Colonic mucosa (tissue), 4 donors: ENCODE results near the gene OSM. TPM values are rescaled to one million over a fixed set of nuclear protein-coding genes. Genes with fewer than 3 reads are reported as not detected.
A peak's percentile ranks its signal among the peaks of the same experiment; 100 is the strongest.

ENCODE experiments used
- DNase-seq: peaks from one replicate; pipeline ENCODE4 v3.0.0-alpha.2; 2020
- H3K27ac ChIP-seq: fragments of 200-600 bp; one replicate; pipeline ENCODE4 v1.8.0; 2021
- H3K27me3 ChIP-seq: fragments of 200-600 bp; one replicate; pipeline ENCODE4 v1.8.0; 2021
- H3K36me3 ChIP-seq: fragments of 200-600 bp; one replicate; pipeline ENCODE4 v1.8.0; 2021
- H3K4me1 ChIP-seq: fragments of 200-600 bp; one replicate; pipeline ENCODE4 v1.8.0; 2021; ENCODE audit warnings: mild to moderate bottlenecking
- H3K4me3 ChIP-seq: fragments of 200-600 bp; one replicate; pipeline ENCODE4 v1.8.0; 2021
- H3K9ac ChIP-seq, 2 donors: one replicate each; pipeline ENCODE4 v1.7.0; 2013; ENCODE audit warnings: control low read depth in 2 of 2, low read depth in 2 of 2, low read length in 2 of 2
- H3K9me3 ChIP-seq: fragments of 200-600 bp; one replicate; pipeline ENCODE4 v1.8.0; 2021
- intact Hi-C: fragments of 100-400 bp; cut with DNase I; formaldehyde crosslinking; loops from one replicate; pipeline ENCODE4 v1.14.1; 2022
- total RNA-seq, 2 donors: library from RNA; stranded (reverse); fragmentation: NEBNext Ultra II Directional in 1 of 2; extraction: Animal tissue kit (Norgen Biotek cat#: 25700) in 1 of 2; gene quantifications; one replicate each; pipeline ENCODE4 v1.2.1, GENCODE V29; 2021
- TF ChIP-seq, protein P1 (sequence below): fragments of 200-600 bp; IDR thresholded peaks from one replicate; pipeline ENCODE4 v1.8.0; 2022; ENCODE audit warnings: antibody characterized with exemption, mild to moderate bottlenecking
- donor health status: healthy.
- donor health status: DM: no; HTN: no; CAD: no.
- donor health status: DM: no; HTN: no; CAD: no.

OSM gene
- total RNA-seq, 2 donors from 2014 or later, result 0.21 to 0.44 TPM

DNA sequence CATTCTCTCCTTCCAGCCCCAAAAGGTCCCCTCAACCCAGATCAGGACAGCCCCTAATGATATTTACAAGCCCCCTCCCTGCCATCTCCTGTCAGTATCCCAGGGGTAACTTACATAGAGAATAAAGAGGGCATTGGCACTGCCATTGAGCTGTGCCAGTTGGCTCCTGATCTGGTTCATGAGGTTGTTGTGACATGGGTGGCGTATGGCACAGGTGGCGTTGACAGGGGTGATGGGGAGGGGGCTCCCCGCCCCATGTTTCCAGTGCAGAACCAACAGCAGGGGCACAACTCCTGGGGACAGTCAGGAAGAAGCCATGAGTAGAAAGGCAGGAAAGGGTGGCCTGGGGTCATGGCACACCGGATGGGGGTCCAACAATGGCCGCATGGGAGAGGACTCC lies 22.0 kb downstream of the OSM start:
- intact Hi-C loops, result no loop called here
- Histone ChIP-seq H3K9ac (peak overlapping the region in 1 of 2 donors; percentile 78), H3K27me3 (peaks cover 6% of the 10 kb centered on the region), H3K27ac (no peak overlapping the region), H3K36me3 (no peaks in the 10 kb centered on the region), H3K4me1 (peaks cover 13% of the 10 kb centered on the region), H3K4me3 (peak overlapping the region; percentile 61), H3K9me3 (no peaks in the 10 kb centered on the region)
- no peak for DNase-seq
- TF ChIP-seq, protein P1, sequence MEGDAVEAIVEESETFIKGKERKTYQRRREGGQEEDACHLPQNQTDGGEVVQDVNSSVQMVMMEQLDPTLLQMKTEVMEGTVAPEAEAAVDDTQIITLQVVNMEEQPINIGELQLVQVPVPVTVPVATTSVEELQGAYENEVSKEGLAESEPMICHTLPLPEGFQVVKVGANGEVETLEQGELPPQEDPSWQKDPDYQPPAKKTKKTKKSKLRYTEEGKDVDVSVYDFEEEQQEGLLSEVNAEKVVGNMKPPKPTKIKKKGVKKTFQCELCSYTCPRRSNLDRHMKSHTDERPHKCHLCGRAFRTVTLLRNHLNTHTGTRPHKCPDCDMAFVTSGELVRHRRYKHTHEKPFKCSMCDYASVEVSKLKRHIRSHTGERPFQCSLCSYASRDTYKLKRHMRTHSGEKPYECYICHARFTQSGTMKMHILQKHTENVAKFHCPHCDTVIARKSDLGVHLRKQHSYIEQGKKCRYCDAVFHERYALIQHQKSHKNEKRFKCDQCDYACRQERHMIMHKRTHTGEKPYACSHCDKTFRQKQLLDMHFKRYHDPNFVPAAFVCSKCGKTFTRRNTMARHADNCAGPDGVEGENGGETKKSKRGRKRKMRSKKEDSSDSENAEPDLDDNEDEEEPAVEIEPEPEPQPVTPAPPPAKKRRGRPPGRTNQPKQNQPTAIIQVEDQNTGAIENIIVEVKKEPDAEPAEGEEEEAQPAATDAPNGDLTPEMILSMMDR, result no peak

DNA sequence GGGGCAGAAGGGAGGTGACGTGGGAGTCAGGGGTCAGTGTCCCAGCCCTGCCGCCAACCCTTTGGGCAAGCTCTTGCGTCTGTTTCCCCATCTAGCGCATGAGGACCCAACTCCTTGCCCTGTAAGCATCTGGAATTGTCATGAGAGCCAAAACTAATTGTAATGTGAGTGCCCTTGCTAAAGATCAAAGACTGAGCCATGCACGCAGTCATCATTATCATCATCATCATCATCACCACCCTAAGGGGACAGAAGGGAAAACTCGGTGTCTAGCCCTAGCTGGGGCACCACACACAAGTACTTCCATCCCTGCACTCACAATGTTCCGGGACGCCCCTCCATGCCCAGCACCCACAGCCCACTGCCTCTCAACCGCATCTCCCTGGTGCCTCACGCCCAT lies 22.6 kb downstream of the OSM start:
- Histone ChIP-seq H3K9ac (no peak overlapping the region), H3K27me3 (peaks cover 6% of the 10 kb centered on the region), H3K36me3 (no peaks in the 10 kb centered on the region), H3K4me1 (peaks cover 11% of the 10 kb centered on the region), H3K27ac (no peak overlapping the region), H3K9me3 (no peaks in the 10 kb centered on the region), H3K4me3 (no peak overlapping the region)
- no peak for DNase-seq
- TF ChIP-seq, protein P1, result no peak
- intact Hi-C loops, result no loop called here

DNA sequence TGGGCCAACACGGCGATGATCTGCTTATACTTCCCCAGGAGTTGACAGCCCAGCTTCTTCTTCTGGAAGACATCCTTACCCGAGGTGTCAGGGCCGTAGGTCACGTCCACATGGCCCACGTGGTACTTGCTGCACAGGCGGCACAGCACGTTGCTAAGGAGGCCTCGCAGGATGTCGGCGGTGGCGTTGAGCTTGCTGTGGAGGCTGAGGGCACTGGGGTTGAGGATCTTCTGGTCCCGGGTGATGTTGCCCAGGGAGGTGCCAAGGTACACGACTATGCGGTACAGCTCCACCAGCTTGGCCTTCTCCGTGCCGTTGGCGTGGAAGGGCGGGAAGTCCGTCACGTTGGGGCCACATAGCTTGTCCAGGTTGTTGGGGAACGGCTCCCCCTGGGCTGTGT lies 23.0 kb downstream of the OSM start:
- TF ChIP-seq, protein P1, result no peak
- intact Hi-C loops, result no loop called here
- Histone ChIP-seq H3K27ac (no peak overlapping the region), H3K4me3 (no peak overlapping the region), H3K9ac (no peak overlapping the region), H3K4me1 (peaks cover 7% of the 10 kb centered on the region), H3K9me3 (no peaks in the 10 kb centered on the region), H3K27me3 (peaks cover 6% of the 10 kb centered on the region), H3K36me3 (no peaks in the 10 kb centered on the region)
- DNase-seq, result no peak

DNA sequence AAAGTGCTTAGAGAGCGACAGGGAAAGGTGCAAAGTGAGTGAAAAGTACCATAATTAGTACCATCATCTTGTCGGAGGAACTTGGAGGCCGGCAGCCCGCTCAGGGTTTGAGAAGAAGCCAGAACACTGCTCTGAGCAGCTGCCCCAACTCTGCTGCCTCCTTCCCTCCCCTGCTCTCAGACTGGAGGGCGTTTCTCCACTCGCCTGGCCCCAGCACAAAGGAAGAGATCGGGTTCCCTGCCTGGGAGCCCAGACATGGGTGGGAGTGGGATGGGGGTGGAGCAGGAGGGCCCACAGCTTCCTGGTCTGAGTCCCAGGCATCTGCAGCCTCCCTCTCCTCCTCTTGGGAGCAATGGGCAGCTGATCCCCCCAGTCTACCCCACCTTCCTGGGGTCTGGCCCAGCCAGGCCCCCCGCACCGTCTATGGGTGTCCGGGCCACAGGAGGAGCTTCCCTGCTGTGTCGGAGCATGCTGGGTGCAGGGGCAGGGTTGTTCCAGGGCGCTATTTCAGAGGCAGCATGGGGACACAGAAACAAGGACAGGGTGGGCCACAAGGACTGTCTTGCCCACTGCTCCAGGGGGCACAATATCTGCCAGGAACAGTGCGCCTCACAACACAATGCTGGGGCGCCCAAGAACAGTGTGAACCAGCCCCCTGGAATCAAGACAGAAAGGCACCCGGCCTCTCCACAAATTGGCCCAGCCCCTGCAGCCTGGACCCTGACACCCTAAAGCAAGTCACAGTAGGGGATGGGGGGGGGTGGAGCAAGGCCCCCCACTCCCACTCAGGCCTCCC lies 24.9 kb downstream of the OSM start:
- intact Hi-C loops, result no loop called here
- H3K27me3 ChIP-seq, result peaks cover 6% of the 10 kb centered on the region
- H3K36me3 ChIP-seq, result no peaks in the 10 kb centered on the region
- TF ChIP-seq, protein P1, result no peak
- H3K27ac ChIP-seq, result no peak overlapping the region
- H3K4me3 ChIP-seq, result no peak overlapping the region
- peaks cover 6% of the 10 kb centered on the region for H3K4me1 ChIP-seq
- H3K9ac ChIP-seq, result no peak overlapping the region
- no peak for DNase-seq
- H3K9me3 ChIP-seq, result no peaks in the 10 kb centered on the region

DNA sequence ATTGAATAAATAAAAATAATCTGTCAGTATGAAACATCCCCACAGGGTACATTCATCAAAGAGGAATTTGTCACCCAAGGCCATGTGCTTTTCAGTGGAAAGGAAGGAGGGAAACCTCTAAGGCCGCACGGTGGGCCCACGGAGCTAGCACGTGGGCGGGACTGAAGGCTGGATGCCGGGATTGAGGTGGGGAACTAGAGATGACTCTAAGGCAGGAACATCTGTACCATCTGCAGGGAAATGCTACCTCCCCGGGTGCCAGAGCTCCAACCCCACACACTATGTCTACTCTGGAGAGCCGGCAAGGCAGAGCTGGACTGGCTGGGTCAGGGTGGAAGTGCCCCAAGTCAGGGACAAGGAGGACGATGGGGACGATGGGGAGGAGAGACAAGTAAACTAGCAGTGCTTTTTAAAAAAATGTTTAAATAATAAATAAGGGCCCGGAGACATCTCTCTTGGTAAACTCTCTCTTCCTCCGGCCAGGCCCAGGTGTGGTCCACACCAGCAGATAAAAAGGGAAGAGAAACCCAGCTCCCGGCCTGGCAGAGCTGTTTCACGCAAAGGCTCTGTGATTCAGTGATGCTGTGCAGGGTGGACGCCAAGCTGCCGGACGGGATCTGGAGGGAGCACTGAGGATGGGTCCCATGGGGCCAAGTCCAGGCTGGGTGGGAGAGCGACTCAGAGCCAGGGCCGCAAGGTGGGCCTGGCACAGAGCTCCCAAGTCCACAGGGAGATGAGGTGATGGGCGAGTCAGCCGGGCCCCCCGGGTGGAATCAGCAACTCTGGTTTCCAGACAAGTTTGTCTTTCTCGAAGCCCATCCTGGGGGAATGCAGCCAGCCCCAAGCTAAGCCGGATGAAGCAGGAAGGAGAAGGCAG lies 25.9 kb downstream of the OSM start:
- Histone ChIP-seq H3K36me3 (no peaks in the 10 kb centered on the region), H3K27ac (no peak overlapping the region), H3K4me3 (no peak overlapping the region), H3K9ac (no peak overlapping the region), H3K4me1 (peaks cover 1% of the 10 kb centered on the region), H3K27me3 (peaks cover 1% of the 10 kb centered on the region), H3K9me3 (no peaks in the 10 kb centered on the region)
- intact Hi-C loops, result no loop called here
- DNase-seq, result no peak
- TF ChIP-seq, protein P1, result no peak
